Stimulated activated naive CD8-positive, alpha-beta T cell treated with anti-CD3 and anti-CD28 coated beads, Interleukin-15, Interleukin-2, amounts not matched to agents 100 ng/mL and 50 ng/mL, for 24 hours (primary cell): ENCODE measurements around the gene RIPOR3.

Source experiments
- H3K27ac Mint-ChIP-seq: one replicate; pipeline ENCODE4 v1.8.0; 2021; ENCODE audit warnings: mild to moderate bottlenecking, mixed read lengths
- H3K27me3 Mint-ChIP-seq: one replicate; pipeline ENCODE4 v1.8.0; 2021; ENCODE audit warnings: mixed read lengths
- H3K36me3 Mint-ChIP-seq: one replicate; pipeline ENCODE4 v1.8.0; 2021; ENCODE audit warnings: low read depth, mixed read lengths
- H3K4me1 Mint-ChIP-seq: one replicate; pipeline ENCODE4 v1.8.0; 2021; ENCODE audit warnings: low read depth, mixed read lengths
- H3K4me3 Mint-ChIP-seq: one replicate; pipeline ENCODE4 v1.8.0; 2021; ENCODE audit warnings: mild to moderate bottlenecking, mixed read lengths
- H3K9me3 Mint-ChIP-seq: one replicate; pipeline ENCODE4 v1.8.0; 2021; ENCODE audit warnings: mixed read lengths

Gene RIPOR3, protein sequence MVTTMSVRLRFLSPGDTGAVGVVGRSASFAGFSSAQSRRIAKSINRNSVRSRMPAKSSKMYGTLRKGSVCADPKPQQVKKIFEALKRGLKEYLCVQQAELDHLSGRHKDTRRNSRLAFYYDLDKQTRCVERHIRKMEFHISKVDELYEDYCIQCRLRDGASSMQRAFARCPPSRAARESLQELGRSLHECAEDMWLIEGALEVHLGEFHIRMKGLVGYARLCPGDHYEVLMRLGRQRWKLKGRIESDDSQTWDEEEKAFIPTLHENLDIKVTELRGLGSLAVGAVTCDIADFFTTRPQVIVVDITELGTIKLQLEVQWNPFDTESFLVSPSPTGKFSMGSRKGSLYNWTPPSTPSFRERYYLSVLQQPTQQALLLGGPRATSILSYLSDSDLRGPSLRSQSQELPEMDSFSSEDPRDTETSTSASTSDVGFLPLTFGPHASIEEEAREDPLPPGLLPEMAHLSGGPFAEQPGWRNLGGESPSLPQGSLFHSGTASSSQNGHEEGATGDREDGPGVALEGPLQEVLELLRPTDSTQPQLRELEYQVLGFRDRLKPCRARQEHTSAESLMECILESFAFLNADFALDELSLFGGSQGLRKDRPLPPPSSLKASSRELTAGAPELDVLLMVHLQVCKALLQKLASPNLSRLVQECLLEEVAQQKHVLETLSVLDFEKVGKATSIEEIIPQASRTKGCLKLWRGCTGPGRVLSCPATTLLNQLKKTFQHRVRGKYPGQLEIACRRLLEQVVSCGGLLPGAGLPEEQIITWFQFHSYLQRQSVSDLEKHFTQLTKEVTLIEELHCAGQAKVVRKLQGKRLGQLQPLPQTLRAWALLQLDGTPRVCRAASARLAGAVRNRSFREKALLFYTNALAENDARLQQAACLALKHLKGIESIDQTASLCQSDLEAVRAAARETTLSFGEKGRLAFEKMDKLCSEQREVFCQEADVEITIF

GRCh38 chr20:50690650-50691572 is at the start of gene RIPOR3:
TSS of gene RIPOR3 (minus strand) at chr20:50691542. CDS start at chr20:50691128, 414 bp downstream.
- Mint-ChIP-seq H3K27me3 (peaks cover 52% of the 10 kb centered on the region), H3K9me3 (no peaks in the 10 kb centered on the region), H3K4me1 (peaks cover 12% of the 10 kb centered on the region), H3K36me3 (no peaks in the 10 kb centered on the region), H3K4me3 (peak within 1 kb of the TSS; percentile 58), H3K27ac (no peak within 1 kb of the TSS)

DNA sequence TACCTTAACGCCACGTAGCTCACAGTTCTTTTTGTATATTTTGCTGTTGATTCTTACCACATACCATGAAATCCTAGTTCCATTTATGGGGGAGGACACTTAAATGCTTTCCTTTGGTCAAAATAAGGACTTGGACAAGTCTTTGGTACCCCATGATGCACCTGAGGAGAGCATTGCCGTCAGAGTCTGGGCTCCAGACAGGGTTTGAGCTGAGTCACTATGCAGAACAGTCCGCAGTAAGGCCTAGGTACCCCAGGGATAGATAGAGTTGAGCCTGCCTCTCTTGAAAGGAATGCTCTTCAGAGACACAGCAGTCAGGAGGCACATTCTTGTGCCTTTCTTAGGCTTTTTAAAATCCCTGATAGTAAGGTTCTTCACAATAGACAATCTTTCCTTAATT is 46.0 kb upstream of the RIPOR3 start:
- H3K27ac Mint-ChIP-seq: no peak overlapping the region
- H3K4me3 Mint-ChIP-seq: no peak overlapping the region
- H3K4me1 Mint-ChIP-seq: peaks cover 30% of the 10 kb centered on the region
- peaks cover 4% of the 10 kb centered on the region for H3K36me3 Mint-ChIP-seq
- H3K27me3 Mint-ChIP-seq: no peaks in the 10 kb centered on the region
- no peaks in the 10 kb centered on the region for H3K9me3 Mint-ChIP-seq

DNA sequence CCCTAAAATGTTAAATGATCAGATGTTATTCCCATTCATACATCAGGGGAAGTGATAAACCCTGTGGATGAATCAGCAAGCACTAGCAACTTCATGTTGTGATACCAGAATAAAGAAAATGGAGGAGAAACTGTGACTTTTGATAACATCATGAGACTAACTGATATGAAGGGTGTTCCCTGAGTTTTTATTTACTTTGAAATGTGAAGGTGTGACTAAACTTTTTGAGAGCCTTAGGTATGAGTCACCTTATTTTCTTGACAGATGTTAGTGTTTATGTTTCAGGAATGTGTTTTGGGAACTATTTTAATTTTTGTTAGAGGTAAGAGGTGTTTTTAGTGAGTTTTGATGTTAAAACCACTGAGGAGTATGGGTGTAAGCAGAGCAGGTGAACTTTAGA is 44.5 kb upstream of the RIPOR3 start:
- no peak overlapping the region for H3K27ac Mint-ChIP-seq
- H3K27me3 Mint-ChIP-seq: no peaks in the 10 kb centered on the region
- H3K4me3 Mint-ChIP-seq: no peak overlapping the region
- no peaks in the 10 kb centered on the region for H3K9me3 Mint-ChIP-seq
- peaks cover 28% of the 10 kb centered on the region for H3K4me1 Mint-ChIP-seq
- no peaks in the 10 kb centered on the region for H3K36me3 Mint-ChIP-seq

GRCh38 chr20:50734730-50735679 is 43.7 kb upstream of the RIPOR3 start:
- Mint-ChIP-seq H3K27me3 (no peaks in the 10 kb centered on the region), H3K4me3 (no peak overlapping the region), H3K27ac (no peak overlapping the region), H3K36me3 (no peaks in the 10 kb centered on the region), H3K4me1 (peaks cover 28% of the 10 kb centered on the region), H3K9me3 (no peaks in the 10 kb centered on the region)

- H3K9me3 Mint-ChIP-seq: no peaks in the 10 kb centered on the region
- peaks cover 28% of the 10 kb centered on the region for H3K4me1 Mint-ChIP-seq
- no peaks in the 10 kb centered on the region for H3K27me3 Mint-ChIP-seq
- peak overlapping the region; percentile 36 for H3K27ac Mint-ChIP-seq
- peak overlapping the region; percentile 13 for H3K4me3 Mint-ChIP-seq
- no peaks in the 10 kb centered on the region for H3K36me3 Mint-ChIP-seq
These were observed 42.5 kb upstream of the RIPOR3 start for GRCh38 chr20:50733644-50734349.

GRCh38 chr20:50731930-50732690 is 40.8 kb upstream of the RIPOR3 start:
- peaks cover 28% of the 10 kb centered on the region for H3K4me1 Mint-ChIP-seq
- peak overlapping the region; percentile 72 for H3K27ac Mint-ChIP-seq
- peak overlapping the region; percentile 86 for H3K4me3 Mint-ChIP-seq
- no peaks in the 10 kb centered on the region for H3K9me3 Mint-ChIP-seq
- H3K27me3 Mint-ChIP-seq: no peaks in the 10 kb centered on the region
- no peaks in the 10 kb centered on the region for H3K36me3 Mint-ChIP-seq

GRCh38 chr20:50731055-50731929 is 40.0 kb upstream of the RIPOR3 start, which contains the start of gene PARD6B:
TSS of gene PARD6B (plus strand) at chr20:50731580. CDS start at chr20:50731787, 207 bp downstream.
- H3K4me3 Mint-ChIP-seq: peak within 1 kb of the TSS; percentile 86
- no peaks in the 10 kb centered on the region for H3K36me3 Mint-ChIP-seq

DNA sequence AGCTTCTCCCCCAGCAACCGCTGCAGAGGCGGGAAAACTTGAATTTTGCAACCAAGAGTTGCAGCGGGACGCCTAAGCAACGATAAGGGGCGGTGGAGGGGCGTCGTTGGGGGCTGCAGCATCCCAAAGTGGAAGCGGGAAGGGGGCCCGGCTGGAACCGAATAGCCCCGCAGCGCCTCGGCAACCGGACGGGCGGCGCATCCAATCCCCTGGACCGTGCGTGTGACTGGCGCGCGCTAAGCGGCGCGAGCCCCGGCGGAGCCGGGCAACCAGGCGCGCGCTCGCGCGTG is 39.4 kb upstream of the RIPOR3 start:
- Mint-ChIP-seq H3K27me3 (no peaks in the 10 kb centered on the region), H3K4me1 (peaks cover 29% of the 10 kb centered on the region), H3K36me3 (no peaks in the 10 kb centered on the region), H3K27ac (peak overlapping the region; percentile 34), H3K9me3 (no peaks in the 10 kb centered on the region), H3K4me3 (peak overlapping the region; percentile 79)

More at GRCh38 chr20:50731055-50731929, 40.0 kb upstream of the RIPOR3 start, which contains the start of gene PARD6B:
- peak within 1 kb of the TSS; percentile 72 for H3K27ac Mint-ChIP-seq
- peaks cover 33% of the 10 kb centered on the region for H3K4me1 Mint-ChIP-seq
- no peaks in the 10 kb centered on the region for H3K27me3 Mint-ChIP-seq
- no peaks in the 10 kb centered on the region for H3K9me3 Mint-ChIP-seq

- peak overlapping the region; percentile 79 for H3K4me3 Mint-ChIP-seq
- H3K9me3 Mint-ChIP-seq: no peaks in the 10 kb centered on the region
- no peaks in the 10 kb centered on the region for H3K36me3 Mint-ChIP-seq
- peak overlapping the region; percentile 34 for H3K27ac Mint-ChIP-seq
- H3K4me1 Mint-ChIP-seq: peaks cover 24% of the 10 kb centered on the region
- H3K27me3 Mint-ChIP-seq: no peaks in the 10 kb centered on the region
These were observed 38.8 kb upstream of the RIPOR3 start for GRCh38 chr20:50729901-50730764.

GRCh38 chr20:50728981-50729874 is 37.9 kb upstream of the RIPOR3 start:
- Mint-ChIP-seq H3K27ac (no peak overlapping the region), H3K36me3 (no peaks in the 10 kb centered on the region), H3K4me3 (peak overlapping the region; percentile 23), H3K27me3 (no peaks in the 10 kb centered on the region), H3K4me1 (peaks cover 21% of the 10 kb centered on the region), H3K9me3 (no peaks in the 10 kb centered on the region)
